ENCODE results near the gene ZNF627. TPM values are rescaled to one million over a fixed set of nuclear protein-coding genes. Genes with fewer than 3 reads are reported as not detected.

ZNF627 gene
- total RNA-seq, 2 experiments from 2014 or later, result 6.1 to 6.5 TPM

- CTCF ChIA-PET, result interaction anchor here (1.3 to 1.8 kb wide), 3 partner anchors 15 to 138 kb away, joined by 3 to 7 read pairs (median 3); no protein-coding TSS in a partner anchor
These were observed 62.3 kb downstream of the ZNF627 start for GRCh38 chr19:11659612-11660011.

DNA sequence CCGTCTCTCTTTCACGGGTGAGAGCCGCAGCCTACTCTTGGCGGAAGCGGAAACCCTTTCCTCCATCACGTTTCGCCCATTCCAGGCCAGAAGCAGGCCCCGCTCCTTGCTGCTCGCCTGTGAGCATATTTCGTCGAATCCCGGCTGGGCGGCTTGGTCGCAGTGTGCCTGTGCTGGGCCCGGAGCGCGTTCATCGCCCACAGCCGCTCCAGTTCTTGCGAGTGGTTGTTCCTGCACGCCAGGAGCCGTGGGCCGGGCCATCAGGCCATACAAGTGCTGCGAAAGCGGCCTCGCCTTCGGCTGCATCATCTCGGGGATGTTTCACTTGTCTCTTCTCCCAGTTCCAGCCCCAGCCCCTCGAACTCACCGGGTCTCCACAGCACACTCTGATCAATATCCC lies 65.0 kb downstream of the ZNF627 start:
- Mint-ChIP-seq H3K4me3 (no peak overlapping the region), H3K27ac (no peak overlapping the region), H3K27me3 (peaks cover 1% of the 10 kb centered on the region), H3K36me3 (ENCODE audit: low read depth) (no peaks in the 10 kb centered on the region), H3K4me1 (ENCODE audit: low read depth) (no peaks in the 10 kb centered on the region), H3K9me3 (no peaks in the 10 kb centered on the region)
- intact Hi-C loops (cut with micrococcal nuclease), result no loop called here
- POLR2A ChIA-PET, result no interaction called here
- TF ChIP-seq, protein P1, sequence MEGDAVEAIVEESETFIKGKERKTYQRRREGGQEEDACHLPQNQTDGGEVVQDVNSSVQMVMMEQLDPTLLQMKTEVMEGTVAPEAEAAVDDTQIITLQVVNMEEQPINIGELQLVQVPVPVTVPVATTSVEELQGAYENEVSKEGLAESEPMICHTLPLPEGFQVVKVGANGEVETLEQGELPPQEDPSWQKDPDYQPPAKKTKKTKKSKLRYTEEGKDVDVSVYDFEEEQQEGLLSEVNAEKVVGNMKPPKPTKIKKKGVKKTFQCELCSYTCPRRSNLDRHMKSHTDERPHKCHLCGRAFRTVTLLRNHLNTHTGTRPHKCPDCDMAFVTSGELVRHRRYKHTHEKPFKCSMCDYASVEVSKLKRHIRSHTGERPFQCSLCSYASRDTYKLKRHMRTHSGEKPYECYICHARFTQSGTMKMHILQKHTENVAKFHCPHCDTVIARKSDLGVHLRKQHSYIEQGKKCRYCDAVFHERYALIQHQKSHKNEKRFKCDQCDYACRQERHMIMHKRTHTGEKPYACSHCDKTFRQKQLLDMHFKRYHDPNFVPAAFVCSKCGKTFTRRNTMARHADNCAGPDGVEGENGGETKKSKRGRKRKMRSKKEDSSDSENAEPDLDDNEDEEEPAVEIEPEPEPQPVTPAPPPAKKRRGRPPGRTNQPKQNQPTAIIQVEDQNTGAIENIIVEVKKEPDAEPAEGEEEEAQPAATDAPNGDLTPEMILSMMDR (IDR thresholded peaks at IDR 0.05), result no peak
- CTCF ChIA-PET, result interaction anchor here (1.2 kb wide), 1 partner anchor 136 kb away, joined by 3 read pairs; the partner anchor contains the start of gene ZNF491
- ATAC-seq (no peak), DNase-seq (no peak)

More at GRCh38 chr19:11659612-11660011, 62.3 kb downstream of the ZNF627 start:
- no peaks in the 10 kb centered on the region for H3K4me1 Mint-ChIP-seq (ENCODE audit: low read depth)
- no peak overlapping the region for H3K27ac Mint-ChIP-seq
- TF ChIP-seq, protein P1 (IDR thresholded peaks at IDR 0.05), result no peak
- H3K27me3 Mint-ChIP-seq, result peaks cover 2% of the 10 kb centered on the region
- intact Hi-C loops (cut with micrococcal nuclease), result no loop called here
- POLR2A ChIA-PET, result no interaction called here
- H3K9me3 Mint-ChIP-seq, result peaks cover 2% of the 10 kb centered on the region
- peaks cover 2% of the 10 kb centered on the region for H3K36me3 Mint-ChIP-seq (ENCODE audit: low read depth)
- H3K4me3 Mint-ChIP-seq, result no peak overlapping the region
- ATAC-seq, result no peak
- no peak for DNase-seq

GRCh38 chr19:11663181-11663591 lies 65.9 kb downstream of the ZNF627 start:
- intact Hi-C loops (cut with micrococcal nuclease), result no loop called here
- ATAC-seq (no peak), DNase-seq (no peak)
- Mint-ChIP-seq H3K4me1 (ENCODE audit: low read depth) (no peaks in the 10 kb centered on the region), H3K9me3 (no peaks in the 10 kb centered on the region), H3K27ac (no peak overlapping the region), H3K36me3 (ENCODE audit: low read depth) (no peaks in the 10 kb centered on the region), H3K4me3 (no peak overlapping the region), H3K27me3 (no peaks in the 10 kb centered on the region)
- POLR2A ChIA-PET, result interaction anchor here (0.6 to 1.1 kb wide), 3 partner anchors 8 to 105 kb away, joined by 3 read pairs; no protein-coding TSS in a partner anchor
- CTCF ChIA-PET, result interaction anchor here (1.2 kb wide), 1 partner anchor 135 kb away, joined by 3 read pairs; the partner anchor contains the start of gene ZNF491
- TF ChIP-seq, protein P1 (IDR thresholded peaks at IDR 0.05), result no peak

Other genes with a start within 250 kb of the ZNF627 start
- 1 to 10 TPM; 1.2 to 1.8 TPM for gene PLPPR2, start 242.1 kb upstream of the ZNF627 start, total RNA-seq
- 1 to 10 TPM; 1.5 to 1.8 TPM for gene SWSAP1, start 222.8 kb upstream of the ZNF627 start, total RNA-seq
- gene EPOR, start 213.2 kb upstream of the ZNF627 start, total RNA-seq, result 1 to 10 TPM; 7.0 to 9.8 TPM
- gene RGL3, start 178.2 kb upstream of the ZNF627 start, total RNA-seq, result not detected
- under 1 TPM; 0.47 to 0.70 TPM for gene ODAD3, start 162.4 kb upstream of the ZNF627 start, total RNA-seq
- 100 to 1,000 TPM; 207 to 211 TPM for gene PRKCSH, start 161.8 kb upstream of the ZNF627 start, total RNA-seq
- not detected for gene ELAVL3, start 116.4 kb upstream of the ZNF627 start, total RNA-seq
- 10 to 100 TPM; 11.1 to 14.7 TPM for gene ZNF653, start 91.6 kb upstream of the ZNF627 start, total RNA-seq
- 10 to 100 TPM; 51.2 to 53.9 TPM for gene ECSIT, start 68.3 kb upstream of the ZNF627 start, total RNA-seq
- gene CNN1, start 58.6 kb upstream of the ZNF627 start, total RNA-seq, result not detected
- gene ELOF1, start 38.3 kb upstream of the ZNF627 start, total RNA-seq, result 10 to 100 TPM; 41.3 to 45.7 TPM
- gene ACP5, start 19.8 kb upstream of the ZNF627 start, total RNA-seq, result 1 to 10 TPM; 4.7 to 6.2 TPM
- gene ZNF823, start 141.5 kb downstream of the ZNF627 start, total RNA-seq, result 1 to 10 TPM; 3.3 to 3.9 TPM
- 1 to 10 TPM; 3.6 to 4.3 TPM for gene ZNF441, start 169.5 kb downstream of the ZNF627 start, total RNA-seq
- gene ZNF491, start 201.0 kb downstream of the ZNF627 start, total RNA-seq, result 1 to 10 TPM in 1 of 2 experiments, under 1 TPM in 1; 0.76 to 1.4 TPM
- 1 to 10 TPM; 7.7 to 8.8 TPM for gene ZNF440, start 216.8 kb downstream of the ZNF627 start, total RNA-seq